Bronchial smooth muscle cell (primary cell): ENCODE results near the gene FOXQ1. TPM values are rescaled to one million over a fixed set of nuclear protein-coding genes. Genes with fewer than 3 reads are reported as not detected.

Source experiments
- total RNA-seq: library from RNA; depleted of rRNA; stranded (reverse); fragments of >200 nt; gene quantifications from 2 replicates; pipeline ENCODE4 v1.2.1, GENCODE V29; 2014

The FOXQ1 gene, protein sequence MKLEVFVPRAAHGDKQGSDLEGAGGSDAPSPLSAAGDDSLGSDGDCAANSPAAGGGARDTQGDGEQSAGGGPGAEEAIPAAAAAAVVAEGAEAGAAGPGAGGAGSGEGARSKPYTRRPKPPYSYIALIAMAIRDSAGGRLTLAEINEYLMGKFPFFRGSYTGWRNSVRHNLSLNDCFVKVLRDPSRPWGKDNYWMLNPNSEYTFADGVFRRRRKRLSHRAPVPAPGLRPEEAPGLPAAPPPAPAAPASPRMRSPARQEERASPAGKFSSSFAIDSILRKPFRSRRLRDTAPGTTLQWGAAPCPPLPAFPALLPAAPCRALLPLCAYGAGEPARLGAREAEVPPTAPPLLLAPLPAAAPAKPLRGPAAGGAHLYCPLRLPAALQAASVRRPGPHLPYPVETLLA
- 1.3 and 2.2 TPM in 2 replicates for total RNA-seq

GRCh38 chr6:1311400-1312202 is at the start of gene FOXQ1:
Gene FOXQ1 (plus strand): TSS chr6:1312098. CDS start chr6:1312705, 607 bp downstream.

Other genes starting within 250 kb of the FOXQ1 start
- gene FOXF2, start 77.5 kb downstream of the FOXQ1 start, total RNA-seq: 31.2 and 38.6 TPM in 2 replicates